GM19455 (cell line): ENCODE data around the gene ZNF136.

Experiments
- ATAC-seq: cut with Tn5 transposase; IDR thresholded peaks from one replicate; pipeline ENCODE4 v1.9.1; 2021; ENCODE audit not compliant: unreplicated experiment

Gene ZNF136

GRCh38 chr19:12187625-12188024, 24.7 kb downstream of the ZNF136 start:
- no peak for ATAC-seq

DNA sequence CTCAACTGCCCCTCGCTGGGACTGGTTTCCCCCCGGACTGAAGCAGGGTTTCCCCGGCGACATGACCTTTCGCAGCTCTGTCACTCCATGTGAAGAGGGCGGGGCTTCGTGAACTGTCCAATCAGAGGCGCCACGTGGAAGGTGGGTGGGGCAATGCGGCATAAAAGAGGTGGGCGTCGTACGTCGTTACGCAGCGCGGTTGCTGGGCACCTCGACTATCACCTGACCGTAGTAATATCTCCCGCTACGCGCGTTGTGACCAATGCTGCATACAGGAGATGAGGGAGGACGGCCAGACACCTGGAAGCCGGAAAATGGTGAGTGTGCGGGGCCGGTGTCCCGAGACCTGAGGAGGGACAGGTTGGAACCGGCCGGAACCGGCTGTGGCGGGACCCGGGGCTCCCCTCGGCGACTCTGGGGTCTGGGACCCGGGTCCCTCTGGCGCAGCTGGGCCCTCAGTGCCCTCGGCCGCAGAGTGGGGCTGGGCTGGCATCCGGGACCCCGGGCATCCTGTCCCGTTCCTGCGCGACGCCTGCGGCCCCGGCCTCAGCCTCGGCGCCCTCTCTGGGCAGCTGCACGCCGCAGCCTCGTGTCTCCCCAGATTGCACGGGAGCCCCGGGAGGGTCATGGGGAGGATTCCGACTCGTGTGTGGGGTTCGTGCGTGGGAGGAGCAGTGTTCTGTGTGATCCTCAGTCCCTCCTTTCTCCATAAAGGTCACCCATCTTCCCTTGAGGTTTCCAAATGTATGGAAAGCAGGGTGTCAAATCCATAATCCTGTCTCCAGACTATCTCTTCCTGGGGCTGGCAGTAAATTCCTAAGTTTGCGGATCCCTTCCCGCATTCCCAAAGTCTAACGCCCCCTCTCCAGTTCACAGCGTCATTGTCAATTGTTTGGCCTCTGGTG, 32.2 kb downstream of the ZNF136 start:
- no peak for ATAC-seq

- no peak for ATAC-seq
Measured at GRCh38 chr19:12198136-12198535, 35.2 kb downstream of the ZNF136 start.

GRCh38 chr19:12199757-12200419, 37.0 kb downstream of the ZNF136 start:
- ATAC-seq = no peak

DNA sequence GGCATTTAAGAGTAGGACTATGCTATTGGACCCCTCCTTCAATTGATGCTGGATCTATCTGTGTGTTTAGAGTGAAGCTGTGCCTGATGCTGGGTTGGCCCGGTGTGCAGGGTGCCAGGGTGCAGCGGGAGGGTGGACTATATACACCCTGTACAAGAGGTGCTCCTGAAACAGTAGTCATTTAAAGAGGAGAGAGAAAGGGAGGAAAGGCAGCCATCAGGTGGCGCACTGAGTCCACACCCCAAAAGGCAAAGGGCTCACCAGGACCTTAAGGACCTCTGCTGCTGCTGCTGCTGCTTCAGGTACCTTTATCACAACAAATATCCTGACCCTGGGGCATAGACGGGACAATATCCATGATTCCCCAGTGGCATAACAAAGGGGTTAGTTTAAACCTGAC, 39.4 kb downstream of the ZNF136 start:
- no peak for ATAC-seq

GRCh38 chr19:12205296-12205695, 42.4 kb downstream of the ZNF136 start:
- no peak for ATAC-seq

- no peak for ATAC-seq
Measured at GRCh38 chr19:12208221-12208620, 45.3 kb downstream of the ZNF136 start.

GRCh38 chr19:12217332-12217731, 54.4 kb downstream of the ZNF136 start:
- no peak for ATAC-seq

DNA sequence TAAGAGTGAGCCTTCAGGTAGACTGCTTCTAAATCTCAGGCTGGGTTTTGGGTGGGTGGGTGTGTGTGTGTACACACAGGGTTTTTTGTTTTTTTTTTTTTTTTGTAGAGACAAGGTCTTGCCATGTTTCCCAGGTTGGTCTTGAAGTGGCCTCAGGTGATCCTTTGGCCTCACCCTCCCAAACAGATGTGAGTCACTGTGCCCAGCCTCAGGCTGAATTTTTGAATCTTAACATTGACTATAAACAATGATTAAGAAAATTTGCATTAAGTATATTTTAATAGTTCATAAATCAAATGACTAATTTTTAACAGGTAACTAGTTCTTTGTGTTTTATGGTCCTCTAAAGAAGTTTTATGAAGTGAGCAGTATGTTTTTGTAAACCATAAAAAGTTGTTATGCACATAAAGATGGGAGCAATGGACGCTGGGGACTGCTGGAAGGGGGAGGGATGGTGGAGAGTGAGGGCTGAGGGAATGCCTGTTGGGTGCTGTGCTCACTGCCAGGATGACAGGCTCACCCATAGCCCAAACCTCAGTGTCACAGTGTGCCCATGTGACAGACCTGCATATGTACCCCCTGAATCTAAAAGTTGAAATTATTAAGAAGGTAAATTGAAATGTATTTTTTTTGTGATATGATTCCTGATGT, 60.2 kb downstream of the ZNF136 start:
- ATAC-seq = no peak

- no peak for ATAC-seq
Measured at GRCh38 chr19:12224676-12225075, 61.8 kb downstream of the ZNF136 start.

DNA sequence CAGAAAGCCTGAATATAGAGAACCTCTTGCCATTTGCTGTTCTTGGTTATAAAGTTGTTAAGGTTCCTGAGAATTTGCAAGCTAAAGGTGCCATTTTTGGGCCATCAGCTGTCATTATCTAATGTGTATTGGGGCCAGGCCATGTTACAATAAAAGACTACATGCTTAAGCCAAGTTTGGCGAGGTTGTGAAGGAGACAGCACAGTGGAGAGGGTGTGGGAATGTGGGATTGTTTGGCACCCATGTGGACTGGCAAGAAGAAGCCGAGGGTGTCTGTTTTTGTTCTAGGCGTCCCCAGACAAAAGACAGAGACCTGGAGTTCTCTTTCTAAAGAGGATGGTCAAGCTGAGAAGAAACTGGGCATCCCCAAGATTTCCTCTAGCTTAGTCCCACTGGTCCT, 67.1 kb downstream of the ZNF136 start:
- ATAC-seq = no peak

DNA sequence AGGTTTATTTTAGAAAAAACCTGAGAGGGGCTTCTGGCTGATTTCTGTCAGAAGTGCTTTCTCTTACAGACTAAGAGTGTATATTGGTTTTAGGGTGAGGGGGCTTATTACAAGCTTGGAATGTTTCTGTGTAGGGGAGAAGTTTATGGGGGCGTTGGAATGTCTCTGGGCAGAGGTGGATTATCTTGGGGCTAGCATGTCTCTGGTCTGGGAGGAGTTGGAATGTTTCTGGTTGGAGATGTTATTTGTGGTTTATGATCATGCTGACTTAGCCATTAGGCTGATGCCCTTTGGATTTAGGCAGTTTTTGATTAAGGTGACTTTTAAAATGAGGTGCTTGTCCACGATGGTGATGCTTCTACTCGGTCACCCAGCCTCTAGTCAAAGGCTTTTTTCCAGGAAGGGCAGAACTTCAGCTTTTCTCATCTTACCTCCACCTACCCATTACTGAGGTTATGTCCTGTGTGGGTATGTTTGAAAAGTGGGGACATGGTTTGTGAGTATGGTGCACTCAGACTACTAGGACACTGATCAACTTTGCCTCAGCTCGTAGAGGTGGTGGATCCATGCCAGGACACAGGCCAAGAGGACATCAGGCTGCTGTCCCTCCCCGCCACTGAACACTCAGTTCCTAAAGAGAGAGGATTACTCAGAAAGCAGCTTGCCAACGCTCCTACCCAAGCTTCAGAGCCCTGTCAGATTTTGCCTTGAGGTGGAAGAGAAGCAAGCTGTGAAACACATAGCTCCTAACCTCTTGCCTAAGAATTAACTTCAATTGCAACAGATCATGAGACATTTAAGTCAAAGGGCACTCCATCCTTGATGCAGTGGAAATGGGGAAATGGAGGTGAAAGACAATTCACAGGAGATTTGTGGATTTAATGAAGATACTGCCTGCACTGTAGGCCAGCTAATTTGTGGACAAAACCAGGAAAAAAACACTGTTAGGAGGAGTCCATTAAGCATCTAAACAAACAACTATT, 68.1 kb downstream of the ZNF136 start:
- ATAC-seq = no peak

DNA sequence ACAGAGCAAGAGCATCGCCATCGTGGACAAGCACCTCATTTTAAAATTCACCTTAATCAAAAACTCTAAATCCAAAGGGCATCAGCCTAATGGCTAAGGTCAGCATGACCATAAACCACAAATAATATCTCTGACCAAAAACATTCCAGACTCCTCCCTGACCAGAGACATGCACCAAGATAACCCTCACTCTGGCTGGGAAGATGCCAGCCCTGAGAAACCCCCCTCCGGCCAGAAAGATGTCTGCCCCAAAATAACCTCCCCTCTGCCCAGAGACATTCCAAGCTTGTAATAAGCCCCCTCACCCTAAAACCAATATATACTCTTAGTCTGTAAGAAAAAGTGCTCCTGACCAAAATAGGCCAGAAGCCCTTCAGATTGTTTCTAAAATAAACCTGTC, 70.1 kb downstream of the ZNF136 start:
- ATAC-seq = no peak

GRCh38 chr19:12237143-12237839, 74.4 kb downstream of the ZNF136 start:
- ATAC-seq = no peak
